Measurements from ENCODE around the gene DUSP10. TPM values are rescaled to one million over a fixed set of nuclear protein-coding genes. Genes with fewer than 3 reads are reported as not detected.

Gene DUSP10
- total and polyA plus RNA-seq, 2 of the 13 experiments (the other 11 are each of a cell fraction or from before 2014, with no cell fraction given): 2.1 to 4.4 TPM

DNA sequence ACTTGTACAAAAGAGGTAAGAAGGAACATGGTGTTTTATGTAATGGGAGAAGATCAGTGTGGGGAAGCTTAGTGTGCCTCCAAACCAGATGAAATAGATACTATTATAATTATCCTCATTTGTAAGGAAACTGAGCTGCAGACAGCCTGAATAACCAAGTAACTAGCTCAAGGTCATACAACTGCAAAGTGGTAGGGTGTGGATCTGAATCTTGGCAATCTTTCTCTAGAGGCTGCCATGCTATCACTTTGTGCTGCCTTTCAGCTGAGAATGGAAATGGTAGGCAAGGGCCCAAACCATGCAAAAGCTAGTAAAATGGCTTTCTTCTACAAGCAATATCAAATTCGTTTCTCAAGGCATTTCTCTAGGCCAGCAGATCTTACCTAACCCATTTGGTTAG, 51.0 kb downstream of the DUSP10 start:
- DNase-seq (ENCODE audit: low spot score): no peak
- H3K9me3 ChIP-seq (ENCODE audit: low read length): 0 out of 2 replicates have a peak, but pooled peaks cover 5% of the 10 kb centered on the region
- H3K4me3 ChIP-seq (replicated peaks in 1 of 3; ENCODE audit: insufficient read depth in 1 of 3, low read depth in 2 of 3, low read length in 3 of 3): no peak overlapping the region
- no peaks in the 10 kb centered on the region for H3K27me3 ChIP-seq (ENCODE audit: control insufficient read depth in 1 of 2, insufficient read depth in 2 of 2, low read length in 2 of 2)
- no peaks in the 10 kb centered on the region for H3K79me2 ChIP-seq (ENCODE audit: insufficient read depth, low read length)
- H4K20me1 ChIP-seq (ENCODE audit: insufficient read depth, low read length): no peaks in the 10 kb centered on the region
- no peak overlapping the region for H2AFZ ChIP-seq (ENCODE audit: low read length)
- in situ Hi-C loops (cut with HindIII; ENCODE audit: extremely low pct_ligation_motif_present, low pct_unique_long_range_greater_than_20kb): no loop called here
- ChIA-PET CTCF (ENCODE audit: low intra/inter-chr PET ratio, low total read pairs) (no interaction called here), POLR2A (no interaction called here)
- no TSS peak for BruUV-seq (replicated peaks)
- H3K27ac ChIP-seq (ENCODE audit: extremely low read length, insufficient read depth, low read length): no peak overlapping the region
- intact Hi-C loops (cut with micrococcal nuclease; ENCODE audit: unreplicated experiment): no loop called here
- ATAC-seq: no peak
- H3K9ac ChIP-seq (ENCODE audit: insufficient read depth, low read depth, low read length): no peak overlapping the region
- H3K36me3 ChIP-seq (replicated peaks in 1 of 2; ENCODE audit: control insufficient read depth in 1 of 2, insufficient read depth in 2 of 2, low read length in 2 of 2): no peaks in the 10 kb centered on the region
- 0% methylated on average over 1 of the region's 1 CpG for WGBS (ENCODE audit: low lambda C conversion rate)
- no peak overlapping the region for H3K4me2 ChIP-seq (ENCODE audit: low read depth, low read length)
- no peak for FAIRE-seq
- H3K4me1 ChIP-seq (ENCODE audit: insufficient read depth, low read length): no peaks in the 10 kb centered on the region
- TF ChIP-seq ZNF83 (CRISPR knock-in tag; IDR thresholded peaks at IDR 0.05; ENCODE audit: borderline replicate concordance) (no peak), ZFP82 (CRISPR knock-in tag; IDR thresholded peaks at IDR 0.05; ENCODE audit: borderline replicate concordance) (no peak), ZNF333 (CRISPR knock-in tag; IDR thresholded peaks at IDR 0.05; ENCODE audit: borderline replicate concordance) (no peak), KLF11 (CRISPR knock-in tag; IDR thresholded peaks at IDR 0.05) (no peak), ZNF598 (CRISPR knock-in tag; IDR thresholded peaks at IDR 0.05; ENCODE audit: borderline replicate concordance) (no peak)
- TF ChIP-seq, protein P1, sequence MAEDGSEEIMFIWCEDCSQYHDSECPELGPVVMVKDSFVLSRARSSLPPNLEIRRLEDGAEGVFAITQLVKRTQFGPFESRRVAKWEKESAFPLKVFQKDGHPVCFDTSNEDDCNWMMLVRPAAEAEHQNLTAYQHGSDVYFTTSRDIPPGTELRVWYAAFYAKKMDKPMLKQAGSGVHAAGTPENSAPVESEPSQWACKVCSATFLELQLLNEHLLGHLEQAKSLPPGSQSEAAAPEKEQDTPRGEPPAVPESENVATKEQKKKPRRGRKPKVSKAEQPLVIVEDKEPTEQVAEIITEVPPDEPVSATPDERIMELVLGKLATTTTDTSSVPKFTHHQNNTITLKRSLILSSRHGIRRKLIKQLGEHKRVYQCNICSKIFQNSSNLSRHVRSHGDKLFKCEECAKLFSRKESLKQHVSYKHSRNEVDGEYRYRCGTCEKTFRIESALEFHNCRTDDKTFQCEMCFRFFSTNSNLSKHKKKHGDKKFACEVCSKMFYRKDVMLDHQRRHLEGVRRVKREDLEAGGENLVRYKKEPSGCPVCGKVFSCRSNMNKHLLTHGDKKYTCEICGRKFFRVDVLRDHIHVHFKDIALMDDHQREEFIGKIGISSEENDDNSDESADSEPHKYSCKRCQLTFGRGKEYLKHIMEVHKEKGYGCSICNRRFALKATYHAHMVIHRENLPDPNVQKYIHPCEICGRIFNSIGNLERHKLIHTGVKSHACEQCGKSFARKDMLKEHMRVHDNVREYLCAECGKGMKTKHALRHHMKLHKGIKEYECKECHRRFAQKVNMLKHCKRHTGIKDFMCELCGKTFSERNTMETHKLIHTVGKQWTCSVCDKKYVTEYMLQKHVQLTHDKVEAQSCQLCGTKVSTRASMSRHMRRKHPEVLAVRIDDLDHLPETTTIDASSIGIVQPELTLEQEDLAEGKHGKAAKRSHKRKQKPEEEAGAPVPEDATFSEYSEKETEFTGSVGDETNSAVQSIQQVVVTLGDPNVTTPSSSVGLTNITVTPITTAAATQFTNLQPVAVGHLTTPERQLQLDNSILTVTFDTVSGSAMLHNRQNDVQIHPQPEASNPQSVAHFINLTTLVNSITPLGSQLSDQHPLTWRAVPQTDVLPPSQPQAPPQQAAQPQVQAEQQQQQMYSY (CRISPR knock-in tag; IDR thresholded peaks at IDR 0.05): no peak
- TF ChIP-seq, protein P2, sequence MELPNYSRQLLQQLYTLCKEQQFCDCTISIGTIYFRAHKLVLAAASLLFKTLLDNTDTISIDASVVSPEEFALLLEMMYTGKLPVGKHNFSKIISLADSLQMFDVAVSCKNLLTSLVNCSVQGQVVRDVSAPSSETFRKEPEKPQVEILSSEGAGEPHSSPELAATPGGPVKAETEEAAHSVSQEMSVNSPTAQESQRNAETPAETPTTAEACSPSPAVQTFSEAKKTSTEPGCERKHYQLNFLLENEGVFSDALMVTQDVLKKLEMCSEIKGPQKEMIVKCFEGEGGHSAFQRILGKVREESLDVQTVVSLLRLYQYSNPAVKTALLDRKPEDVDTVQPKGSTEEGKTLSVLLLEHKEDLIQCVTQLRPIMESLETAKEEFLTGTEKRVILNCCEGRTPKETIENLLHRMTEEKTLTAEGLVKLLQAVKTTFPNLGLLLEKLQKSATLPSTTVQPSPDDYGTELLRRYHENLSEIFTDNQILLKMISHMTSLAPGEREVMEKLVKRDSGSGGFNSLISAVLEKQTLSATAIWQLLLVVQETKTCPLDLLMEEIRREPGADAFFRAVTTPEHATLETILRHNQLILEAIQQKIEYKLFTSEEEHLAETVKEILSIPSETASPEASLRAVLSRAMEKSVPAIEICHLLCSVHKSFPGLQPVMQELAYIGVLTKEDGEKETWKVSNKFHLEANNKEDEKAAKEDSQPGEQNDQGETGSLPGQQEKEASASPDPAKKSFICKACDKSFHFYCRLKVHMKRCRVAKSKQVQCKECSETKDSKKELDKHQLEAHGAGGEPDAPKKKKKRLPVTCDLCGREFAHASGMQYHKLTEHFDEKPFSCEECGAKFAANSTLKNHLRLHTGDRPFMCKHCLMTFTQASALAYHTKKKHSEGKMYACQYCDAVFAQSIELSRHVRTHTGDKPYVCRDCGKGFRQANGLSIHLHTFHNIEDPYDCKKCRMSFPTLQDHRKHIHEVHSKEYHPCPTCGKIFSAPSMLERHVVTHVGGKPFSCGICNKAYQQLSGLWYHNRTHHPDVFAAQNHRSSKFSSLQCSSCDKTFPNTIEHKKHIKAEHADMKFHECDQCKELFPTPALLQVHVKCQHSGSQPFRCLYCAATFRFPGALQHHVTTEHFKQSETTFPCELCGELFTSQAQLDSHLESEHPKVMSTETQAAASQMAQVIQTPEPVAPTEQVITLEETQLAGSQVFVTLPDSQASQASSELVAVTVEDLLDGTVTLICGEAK (IDR thresholded peaks at IDR 0.05): no peak
- TF ChIP-seq, protein P2 (CRISPR knock-in tag; IDR thresholded peaks at IDR 0.05): no peak
